ENCODE results near the gene SPATA20. TPM values are rescaled to one million over a fixed set of nuclear protein-coding genes. Genes with fewer than 3 reads are reported as not detected.

Gene SPATA20
- total RNA-seq (ENCODE audit: low replicate concordance) = 22.8 and 60.5 TPM in 2 replicates

DNA sequence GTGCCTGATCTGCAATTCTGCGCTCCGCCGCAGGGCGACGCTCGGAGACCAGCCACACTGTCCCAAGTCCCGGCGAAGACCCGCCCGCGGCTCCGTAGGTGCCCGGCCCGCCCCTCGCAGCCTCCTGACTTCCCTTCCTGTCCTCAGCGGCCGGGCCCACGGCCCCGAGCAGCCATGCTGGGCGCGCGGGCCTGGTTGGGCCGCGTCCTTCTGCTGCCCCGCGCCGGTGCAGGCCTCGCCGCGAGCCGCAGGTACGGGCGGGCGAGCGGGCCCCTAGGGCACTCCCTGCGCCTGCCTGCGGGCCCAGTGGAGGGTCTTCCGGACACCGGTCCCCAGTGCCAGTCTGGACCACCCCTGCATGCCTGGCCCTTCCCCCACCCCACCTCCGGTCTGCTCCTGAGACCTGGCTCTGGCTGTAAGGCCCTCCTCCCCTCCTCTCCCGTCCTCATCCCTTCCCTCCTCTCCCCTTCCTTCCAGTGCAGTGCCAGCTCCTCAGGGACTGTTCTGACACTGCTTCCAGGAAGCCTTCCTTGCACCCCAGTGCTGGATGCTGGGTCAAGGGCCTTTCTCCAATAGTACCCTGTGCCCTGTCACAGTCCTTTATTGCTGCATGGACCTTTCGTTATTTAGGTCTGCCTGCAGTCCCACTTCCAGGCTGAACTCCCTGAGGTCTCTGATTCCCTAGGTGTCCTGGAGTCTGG lies at the start of gene SPATA20:
Gene SPATA20 (plus strand): TSS at position 140 of the 701 bp plus-strand sequence. CDS start 35 bp downstream, at position 175.
- peak within 1 kb of the TSS; percentile 86 for H3K4me2 ChIP-seq
- H3K4me3 ChIP-seq = peak within 1 kb of the TSS; percentile 60
- peaks cover 16% of the 10 kb centered on the region for H3K4me1 ChIP-seq
- no peak within 1 kb of the TSS for H3K27ac ChIP-seq
- peak within 1 kb of the TSS; percentile 52 for H3K9ac ChIP-seq
- Mint-ChIP-seq H3K27me3 (ENCODE audit: insufficient read depth, low read depth) (peaks cover 11% of the 10 kb centered on the region), H3K4me3 (peak within 1 kb of the TSS; percentile 79), H3K9me3 (no peaks in the 10 kb centered on the region), H3K4me1 (peaks cover 18% of the 10 kb centered on the region), H3K36me3 (peaks cover 2% of the 10 kb centered on the region), H3K27ac (peak within 1 kb of the TSS; percentile 66)
- peaks cover 13% of the 10 kb centered on the region for H3F3A ChIP-seq (ENCODE audit: low read depth)
- no peaks in the 10 kb centered on the region for H4K20me1 ChIP-seq (ENCODE audit: low read depth)
- no peaks in the 10 kb centered on the region for H3K9me3 ChIP-seq (ENCODE audit: low read depth)
- TF ChIP-seq EZH2phosphoT487 (IDR thresholded peaks at IDR 0.05) (no peak), EZH2 (IDR thresholded peaks at IDR 0.05) (no peak), CTCF (IDR thresholded peaks at IDR 0.05) (peak; percentile 95)
- no peaks in the 10 kb centered on the region for H3K36me3 ChIP-seq
- peak; percentile 95 for DNase-seq (ENCODE audit: low spot score)
- H3K79me2 ChIP-seq (ENCODE audit: low read depth) = no peaks in the 10 kb centered on the region
- H2AFZ ChIP-seq (replicated peaks) = peak within 1 kb of the TSS; percentile 43
- H3K27me3 ChIP-seq = peaks cover 10% of the 10 kb centered on the region

DNA sequence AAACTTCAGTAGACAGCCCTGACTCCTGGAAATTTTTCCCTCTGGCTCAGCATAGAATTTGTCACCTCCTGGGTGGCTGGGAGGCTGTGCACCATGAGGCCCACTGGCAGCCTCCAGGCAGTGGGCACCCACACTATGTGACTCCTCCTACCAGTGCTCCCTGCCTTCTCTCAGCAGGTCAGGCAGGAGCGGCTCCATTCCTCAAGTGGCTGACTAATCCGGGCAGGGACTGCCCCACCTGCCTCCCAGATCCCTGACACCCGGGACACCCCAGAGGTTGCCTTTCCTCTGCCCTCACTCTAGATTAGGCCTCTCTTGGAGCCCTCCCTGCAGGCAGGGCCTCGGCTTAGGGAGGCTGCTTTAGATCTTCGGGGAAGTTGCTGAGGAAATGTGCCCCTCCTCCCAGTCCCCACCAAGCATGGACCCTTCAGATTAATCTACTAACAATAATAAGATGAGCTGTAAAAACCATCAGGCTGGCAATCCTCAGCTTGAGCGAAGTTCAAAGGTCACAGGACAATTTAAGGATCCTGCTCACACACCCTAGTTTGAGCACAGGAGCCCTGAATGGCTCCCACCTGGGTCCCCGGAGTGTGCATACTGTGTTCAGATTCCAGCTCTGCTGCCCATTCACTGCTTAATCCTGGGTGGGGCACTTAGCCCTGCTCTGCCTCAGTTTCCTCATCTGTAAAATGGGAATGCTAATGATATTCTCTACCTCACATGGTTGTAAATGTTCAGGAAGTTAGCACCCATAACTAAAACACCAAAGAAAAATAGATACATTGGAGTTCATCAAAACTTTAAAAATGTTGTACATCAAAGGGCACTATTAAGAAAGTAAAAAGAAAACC lies 48.7 kb upstream of the SPATA20 start:
- H3K79me2 ChIP-seq (ENCODE audit: low read depth) = no peaks in the 10 kb centered on the region
- DNase-seq (ENCODE audit: low spot score) = no peak
- H3K4me3 ChIP-seq = no peak overlapping the region

GRCh38 chr17:50499270-50499669 lies 47.7 kb upstream of the SPATA20 start:
- Histone ChIP-seq H3K27ac (no peak overlapping the region), H4K20me1 (ENCODE audit: low read depth) (no peaks in the 10 kb centered on the region), H3K36me3 (no peaks in the 10 kb centered on the region), H3K9me3 (ENCODE audit: low read depth) (no peaks in the 10 kb centered on the region), H3F3A (ENCODE audit: low read depth) (peaks cover 5% of the 10 kb centered on the region), H3K4me1 (peaks cover 8% of the 10 kb centered on the region), H3K4me2 (no peak overlapping the region), H3K79me2 (ENCODE audit: low read depth) (no peaks in the 10 kb centered on the region), H3K4me3 (no peak overlapping the region), H3K27me3 (no peaks in the 10 kb centered on the region), H2AFZ (replicated peaks) (no peak overlapping the region), H3K9ac (no peak overlapping the region)
- Mint-ChIP-seq H3K27ac (no peak overlapping the region), H3K36me3 (no peaks in the 10 kb centered on the region), H3K4me3 (no peak overlapping the region), H3K4me1 (peaks cover 22% of the 10 kb centered on the region), H3K27me3 (ENCODE audit: insufficient read depth, low read depth) (peaks cover 15% of the 10 kb centered on the region), H3K9me3 (no peaks in the 10 kb centered on the region)
- DNase-seq (ENCODE audit: low spot score) = no peak
- TF ChIP-seq EZH2 (IDR thresholded peaks at IDR 0.05) = no peak
- TF ChIP-seq EZH2phosphoT487 (IDR thresholded peaks at IDR 0.05) = no peak

More for the DNA sequence above, 48.7 kb upstream of the SPATA20 start:
- Mint-ChIP-seq H3K27ac (no peak overlapping the region), H3K4me3 (no peak overlapping the region), H3K27me3 (ENCODE audit: insufficient read depth, low read depth) (peaks cover 10% of the 10 kb centered on the region), H3K4me1 (peaks cover 16% of the 10 kb centered on the region), H3K36me3 (no peaks in the 10 kb centered on the region), H3K9me3 (no peaks in the 10 kb centered on the region)
- H2AFZ ChIP-seq (replicated peaks) = no peak overlapping the region
- no peak for TF ChIP-seq EZH2 (IDR thresholded peaks at IDR 0.05)
- TF ChIP-seq CTCF (IDR thresholded peaks at IDR 0.05) = no peak
- TF ChIP-seq EZH2phosphoT487 (IDR thresholded peaks at IDR 0.05) = no peak
- no peaks in the 10 kb centered on the region for H3K9me3 ChIP-seq (ENCODE audit: low read depth)
- peaks cover 5% of the 10 kb centered on the region for H3F3A ChIP-seq (ENCODE audit: low read depth)
- no peak overlapping the region for H3K4me2 ChIP-seq
- no peaks in the 10 kb centered on the region for H3K36me3 ChIP-seq
- H3K27ac ChIP-seq = no peak overlapping the region
- no peak overlapping the region for H3K9ac ChIP-seq
- no peaks in the 10 kb centered on the region for H4K20me1 ChIP-seq (ENCODE audit: low read depth)
- no peaks in the 10 kb centered on the region for H3K27me3 ChIP-seq
- peaks cover under 1% of the 10 kb centered on the region for H3K4me1 ChIP-seq

Measured in neural progenitor cell (in vitro differentiated cells).